T-helper 1 cell treated with Interleukin-12 subunit alpha and Interleukin-12 subunit beta and Interleukin-4 antibody, amounts not matched to agents 30 ng/mL and 1 ng/mL, for 36 hours (primary cell): ENCODE results near the gene ANKMY1. TPM values are rescaled to one million over a fixed set of nuclear protein-coding genes. Genes with fewer than 3 reads are reported as not detected.
"Not testable (repeated sequence)": the region's sequence is repeated elsewhere in the genome, so short reads cannot be mapped to it uniquely, and the experiment has no call there.

Experiments
- intact Hi-C: fragments of 100-400 bp; cut with micrococcal nuclease; formaldehyde crosslinking; loops from one replicate; pipeline ENCODE4 v1.15.1; 2024
- total RNA-seq: library from RNA; stranded (reverse); gene quantifications from 2 replicates; pipeline ENCODE4 v1.2.3, GENCODE V29; 2022

ANKMY1 gene
- total RNA-seq, 1 donor from 2014 or later: 33.0 TPM

GRCh38 chr2:240524963-240525718 lies 32.6 kb downstream of the ANKMY1 start:
- intact Hi-C loops: no loop called here

GRCh38 chr2:240523451-240524281 lies 34.1 kb downstream of the ANKMY1 start:
- intact Hi-C loops: no loop called here

GRCh38 chr2:240522406-240522805 lies 35.4 kb downstream of the ANKMY1 start:
- intact Hi-C loops: no loop called here

DNA sequence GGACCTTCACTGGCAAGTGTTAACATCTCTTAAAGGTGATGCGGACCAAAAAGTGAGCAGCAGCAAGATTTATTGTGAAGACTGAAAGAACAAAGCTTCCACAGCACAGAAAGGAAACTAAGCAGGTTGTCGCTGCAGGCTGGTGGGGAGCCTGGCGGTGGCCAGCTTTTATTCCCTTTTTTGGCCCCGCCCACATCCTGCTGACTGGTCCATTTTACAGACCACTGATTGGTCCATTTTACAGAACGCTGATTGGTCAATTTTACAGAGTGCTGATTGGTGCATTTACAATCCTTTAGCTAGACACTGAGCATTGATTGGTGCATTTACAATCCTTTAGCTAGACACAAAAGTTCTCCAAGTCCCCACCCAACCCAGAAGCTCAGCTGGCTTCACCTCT lies 35.9 kb downstream of the ANKMY1 start:
- intact Hi-C loops: not testable (repeated sequence)

- intact Hi-C loops: no loop called here
These were observed 36.8 kb downstream of the ANKMY1 start for GRCh38 chr2:240520974-240521350.

DNA sequence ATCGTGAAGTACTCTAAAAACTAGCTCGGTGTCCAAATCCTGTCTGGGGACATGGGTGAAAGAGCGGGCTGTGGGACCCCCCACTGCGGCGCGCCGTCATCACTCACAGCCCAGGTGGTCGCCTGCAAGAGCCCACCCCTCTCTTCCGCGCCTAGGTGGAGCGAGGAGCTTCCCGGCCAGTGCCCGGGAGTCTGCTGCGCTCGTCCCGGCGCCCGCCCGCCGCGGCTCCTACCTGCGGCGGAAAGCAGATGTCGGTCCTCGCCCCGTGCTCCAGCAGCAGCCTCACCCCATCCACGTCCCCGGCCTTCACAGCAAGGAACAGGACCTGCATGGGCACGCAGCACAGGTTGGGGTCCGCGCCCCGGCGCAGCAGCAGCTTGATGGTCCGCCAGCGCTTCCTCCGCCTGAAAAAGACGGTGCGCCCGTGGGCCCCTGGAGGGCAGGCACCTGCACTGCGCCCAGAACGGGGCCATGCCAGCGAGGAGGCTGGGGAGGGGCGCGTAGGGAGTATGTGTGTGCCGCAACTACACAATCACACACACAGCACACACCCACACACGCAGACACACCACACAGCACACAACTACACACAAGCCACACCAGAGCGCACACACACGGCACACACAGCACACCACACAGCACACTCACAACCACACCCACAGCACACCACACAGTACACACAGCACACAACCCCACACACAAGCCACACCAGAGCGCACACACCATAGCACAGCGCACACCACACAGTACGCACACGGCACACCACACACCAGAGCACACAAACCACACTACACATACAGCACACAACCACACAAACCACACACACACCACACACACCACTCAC lies 37.4 kb downstream of the ANKMY1 start:
- intact Hi-C loops: no loop called here

GRCh38 chr2:240519396-240520129 lies 38.2 kb downstream of the ANKMY1 start:
- intact Hi-C loops: no loop called here

- intact Hi-C loops: no loop called here
These were observed 38.8 kb downstream of the ANKMY1 start for GRCh38 chr2:240518981-240519380.

DNA sequence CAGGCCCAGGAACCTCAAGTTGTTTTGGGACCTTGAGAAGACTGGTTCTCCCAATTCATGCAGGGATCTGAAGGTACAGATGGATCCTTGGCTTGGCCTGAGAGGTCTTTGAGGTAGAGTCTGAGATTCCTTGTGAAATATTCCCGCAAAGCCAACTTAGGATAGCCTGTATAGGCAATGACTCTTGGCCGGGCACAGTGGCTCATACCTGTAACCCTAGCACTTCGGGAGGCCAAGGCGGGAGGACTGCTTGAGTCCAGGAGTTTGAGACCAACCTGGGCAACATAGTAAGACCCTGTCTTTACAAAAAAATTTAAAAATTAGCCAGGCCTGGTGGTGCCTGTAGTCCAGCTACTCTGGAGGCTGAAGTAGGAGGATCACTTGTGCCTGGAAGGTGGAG lies 40.4 kb downstream of the ANKMY1 start:
- intact Hi-C loops: no loop called here

DNA sequence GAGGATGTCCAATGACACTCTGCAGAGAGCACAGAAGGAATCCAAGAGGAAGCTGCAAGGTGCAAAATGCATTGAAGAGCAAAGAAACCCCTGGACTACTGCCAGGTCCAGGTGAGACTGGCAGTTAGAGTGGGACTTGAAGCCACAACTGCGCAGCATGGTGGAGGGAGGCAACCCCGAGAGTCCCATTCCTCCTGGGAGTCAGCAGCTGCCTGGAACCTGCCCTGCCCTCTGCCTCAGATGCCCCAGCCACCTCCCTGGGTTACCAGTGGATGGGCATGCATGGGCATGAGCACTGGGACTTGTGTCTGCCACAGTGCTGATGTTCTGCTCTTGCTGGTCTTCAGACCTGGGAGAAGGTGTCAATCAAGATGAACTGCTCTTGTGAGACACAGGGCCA lies 43.2 kb downstream of the ANKMY1 start:
- intact Hi-C loops: loop anchor here (1.0 to 5.0 kb wide), 9 partner anchors 42 to 326 kb away; partner anchors contain the start of genes CAPN10, DUSP28 and GPR35

DNA sequence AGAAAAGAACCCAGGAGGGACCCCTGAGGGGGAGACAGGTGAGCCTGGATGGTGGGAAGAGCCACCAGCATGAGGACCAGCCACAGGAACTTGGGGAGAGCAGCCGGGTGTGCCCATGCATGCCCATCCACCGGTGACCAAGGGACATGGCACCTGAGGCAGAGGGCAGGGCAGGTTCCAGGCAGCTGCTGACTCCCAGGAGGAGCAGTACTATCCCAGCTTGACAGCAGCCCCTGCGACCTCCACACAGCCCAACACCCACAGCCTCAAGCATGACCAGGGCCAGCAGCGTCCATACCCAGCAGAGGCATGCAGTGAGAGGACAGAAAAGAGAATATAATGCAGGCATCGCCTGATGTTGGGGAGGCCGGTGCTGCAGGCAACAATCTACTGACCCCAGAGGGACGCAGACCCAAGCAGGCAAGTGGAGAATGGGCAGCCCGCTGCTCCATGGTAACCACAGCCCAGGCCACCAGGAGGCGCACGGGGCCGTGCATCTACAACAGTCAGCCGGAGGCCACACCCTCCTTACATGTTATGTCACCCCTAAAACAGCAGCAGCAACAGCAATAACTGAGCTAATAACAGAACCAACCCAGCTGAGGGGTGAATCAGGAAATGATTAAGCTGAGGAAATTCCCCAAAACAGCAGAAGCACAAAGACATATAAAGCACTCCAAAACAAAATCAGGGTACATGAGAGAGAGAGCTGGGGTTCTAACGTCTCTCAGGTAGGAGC lies 44.1 kb downstream of the ANKMY1 start:
- intact Hi-C loops: loop anchor here (1.0 to 5.0 kb wide), 9 partner anchors 43 to 327 kb away; partner anchors contain the start of genes CAPN10, DUSP28 and GPR35

DNA sequence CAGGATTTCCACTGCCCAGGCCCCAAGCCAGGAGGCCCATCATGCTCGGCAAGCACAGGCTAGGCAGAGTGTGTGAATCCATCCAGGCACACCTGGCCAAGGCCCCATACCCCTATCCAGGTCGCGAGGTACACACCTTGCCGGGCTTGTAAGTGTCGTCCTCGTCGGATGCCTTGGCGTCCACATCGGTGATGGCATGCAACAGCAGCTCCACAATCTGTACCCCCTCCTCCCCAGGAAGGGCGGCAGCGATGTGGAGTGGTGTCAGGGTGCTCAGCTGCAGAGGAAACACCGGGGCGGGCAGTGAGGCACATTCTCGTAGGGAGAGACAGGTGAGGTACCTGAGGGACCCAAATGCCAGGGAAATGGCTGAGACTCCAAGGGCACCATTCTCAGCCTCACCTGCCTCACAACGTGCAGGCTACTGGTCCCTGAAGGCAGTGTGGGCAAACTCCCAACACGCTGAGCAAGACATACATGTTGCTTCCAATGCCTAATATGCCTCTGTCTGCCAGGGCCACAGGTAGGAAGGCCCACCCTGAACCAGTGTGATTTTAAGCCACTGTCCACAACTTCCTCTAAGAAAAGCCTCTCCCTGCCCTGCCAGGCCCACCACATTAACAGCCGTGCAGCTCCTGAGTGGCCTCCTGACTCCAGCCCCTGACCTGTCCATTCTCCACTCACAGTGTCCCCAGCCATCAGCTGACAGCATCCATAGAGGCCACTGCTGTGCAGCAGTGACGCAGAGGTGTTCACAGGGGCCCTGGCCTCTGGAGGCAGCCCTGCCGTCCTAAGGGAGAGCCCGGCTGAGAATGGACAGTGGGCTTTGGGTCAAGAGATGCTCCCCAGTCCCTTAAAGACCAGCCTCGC lies 44.9 kb downstream of the ANKMY1 start:
- intact Hi-C loops: loop anchor here (5.0 kb wide), 1 partner anchor 189 kb away; no protein-coding TSS in a partner anchor

DNA sequence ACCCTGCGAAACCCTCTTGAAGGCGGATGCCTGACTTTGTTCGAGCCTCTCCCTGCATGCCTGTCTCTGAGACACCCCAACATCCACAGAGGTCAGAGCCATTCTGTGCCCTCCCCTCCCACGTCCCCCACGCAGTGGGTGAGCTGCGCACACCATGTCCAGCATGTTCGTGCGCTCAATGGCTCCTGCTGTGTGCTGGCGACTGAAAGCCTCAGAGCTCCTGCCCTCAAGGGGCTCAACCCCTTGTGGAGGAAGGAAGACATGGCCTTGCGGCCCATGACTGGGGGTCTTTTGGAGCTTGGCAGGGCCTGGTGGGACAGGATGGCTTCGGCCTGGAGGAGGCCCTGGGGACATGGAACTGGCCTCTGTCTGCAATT lies 45.7 kb downstream of the ANKMY1 start:
- intact Hi-C loops: loop anchor here (5.0 kb wide), 1 partner anchor 190 kb away; no protein-coding TSS in a partner anchor

- intact Hi-C loops: loop anchor here (5.0 kb wide), 1 partner anchor 191 kb away; no protein-coding TSS in a partner anchor
These were observed 46.3 kb downstream of the ANKMY1 start for GRCh38 chr2:240511351-240512108.

- intact Hi-C loops: loop anchor here (5.0 kb wide), 1 partner anchor 192 kb away; no protein-coding TSS in a partner anchor
These were observed 47.1 kb downstream of the ANKMY1 start for GRCh38 chr2:240510513-240511210.

- intact Hi-C loops: loop anchor here (5.0 kb wide), 1 partner anchor 192 kb away; no protein-coding TSS in a partner anchor
These were observed 47.9 kb downstream of the ANKMY1 start for GRCh38 chr2:240509667-240510512.
